HG03064 (cell line): Measurements from ENCODE around the gene ZNF775.

ENCODE experiments used
- ATAC-seq: cut with Tn5 transposase; IDR thresholded peaks from one replicate; pipeline ENCODE4 v1.9.1; 2021; ENCODE audit warnings: low read depth; ENCODE audit not compliant: unreplicated experiment

Gene ZNF775

DNA sequence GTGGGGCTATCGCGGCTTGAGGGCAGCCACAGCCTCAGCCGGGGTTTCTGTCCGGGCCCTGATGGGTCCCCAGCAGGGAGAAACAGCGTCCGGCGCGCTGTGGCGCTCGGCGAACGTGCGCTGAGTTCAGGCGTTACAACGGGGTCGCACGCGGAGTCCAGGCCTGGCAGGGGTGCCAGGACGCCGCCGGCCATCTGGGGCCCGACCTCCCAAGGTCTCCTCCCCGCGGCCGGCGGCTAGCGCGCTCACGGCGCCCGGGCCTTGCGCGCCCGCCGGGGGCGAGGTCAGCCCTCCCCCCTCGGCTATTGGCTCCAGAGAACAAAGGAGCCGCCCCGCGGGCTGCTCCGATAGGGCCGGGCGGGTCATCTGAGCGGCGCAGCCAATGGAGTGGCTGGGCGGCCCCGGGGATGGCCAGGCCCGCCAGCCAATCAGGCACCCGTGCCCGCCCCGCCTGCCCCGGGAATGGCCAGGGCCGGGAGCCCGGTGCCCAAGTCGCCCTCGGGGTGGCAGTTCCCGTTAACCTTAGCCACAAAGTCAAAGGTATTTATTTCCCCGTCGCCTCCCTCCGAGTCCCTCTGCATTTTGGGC is at the start of gene ZNF775:
Gene ZNF775, plus strand, starts transcription at position 478 of the 588 bp plus-strand sequence. CDS start 9,141 bp downstream, outside the sequence.
- ATAC-seq = peak; percentile 71

DNA sequence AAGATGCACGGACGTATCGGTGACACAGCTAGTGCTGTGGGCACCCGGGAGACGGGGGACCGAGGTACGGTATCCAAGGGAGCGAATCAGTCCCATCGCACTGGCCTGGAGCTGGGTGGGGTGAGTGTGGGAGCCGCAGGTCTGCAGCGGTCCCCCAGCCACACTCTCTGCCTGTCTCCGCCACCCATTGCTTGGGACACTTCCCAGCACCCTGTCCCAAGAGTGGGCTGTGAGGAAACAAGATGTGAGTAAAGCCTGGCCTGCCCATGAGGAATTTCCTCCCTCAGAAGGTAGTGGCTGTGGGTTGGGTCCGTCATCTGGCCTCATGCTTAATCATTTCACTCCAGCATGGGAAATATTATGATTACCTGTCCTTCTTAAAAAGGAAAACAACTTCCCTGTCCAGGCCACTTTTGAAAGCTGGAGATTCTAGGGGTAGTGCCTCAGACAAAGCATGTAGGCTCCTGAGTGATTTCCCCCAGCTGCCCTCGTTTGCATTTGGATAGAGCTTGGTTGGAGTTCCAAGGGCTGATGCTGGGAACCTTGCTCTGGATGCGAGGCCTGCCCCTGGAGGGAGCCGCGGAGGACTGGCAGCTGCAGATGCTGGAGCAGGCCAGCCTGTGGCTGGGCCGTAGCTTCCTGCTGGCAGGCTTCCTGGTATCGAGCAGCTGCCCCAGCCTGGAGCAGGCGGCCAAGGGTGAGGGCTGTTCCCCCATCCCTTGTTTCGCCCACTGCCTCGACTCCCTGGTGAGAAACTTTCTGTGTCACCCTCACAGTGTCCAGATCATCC is 49.6 kb upstream of the ZNF775 start:
- no peak for ATAC-seq

- ATAC-seq = no peak
Observed at GRCh38 chr7:150330211-150330885, 48.8 kb upstream of the ZNF775 start.

DNA sequence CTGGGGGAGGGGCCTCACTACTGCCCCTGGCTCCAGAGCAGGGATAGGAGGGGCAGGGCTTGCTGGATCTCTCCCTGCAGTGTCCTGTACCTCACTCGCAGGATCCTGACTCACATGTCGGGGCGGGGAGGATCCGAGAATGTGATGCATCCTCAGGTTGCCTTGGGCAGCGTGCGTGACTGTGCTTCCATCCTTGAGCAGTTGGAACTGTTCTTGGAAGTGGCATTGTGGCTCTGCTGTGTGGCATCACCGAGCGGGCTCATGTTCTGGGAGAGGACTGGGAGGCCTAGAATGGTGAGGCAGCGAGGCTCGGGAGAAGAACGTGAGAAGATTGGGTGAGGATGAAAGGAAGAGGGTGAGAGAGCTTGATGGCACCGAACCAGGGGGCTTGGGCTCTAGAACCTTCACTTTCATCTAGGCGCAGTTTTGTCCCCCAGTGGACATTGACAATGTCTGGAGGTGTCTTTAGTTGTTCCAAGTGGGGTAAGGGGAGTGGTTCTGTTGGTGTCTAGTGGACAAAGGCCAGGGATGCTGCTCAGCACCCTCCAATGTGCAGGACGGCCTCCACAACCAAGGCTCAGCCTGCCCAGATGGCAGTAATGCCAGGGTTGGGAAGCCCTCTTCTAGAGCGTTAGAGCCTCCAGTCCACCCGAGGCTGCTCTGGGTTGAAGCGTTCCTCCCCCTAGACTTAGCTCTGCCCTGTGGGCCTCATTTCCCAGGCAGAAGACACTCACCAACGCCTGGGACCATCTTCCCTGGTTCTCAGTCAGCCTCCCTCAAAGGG is 46.1 kb upstream of the ZNF775 start:
- no peak for ATAC-seq

DNA sequence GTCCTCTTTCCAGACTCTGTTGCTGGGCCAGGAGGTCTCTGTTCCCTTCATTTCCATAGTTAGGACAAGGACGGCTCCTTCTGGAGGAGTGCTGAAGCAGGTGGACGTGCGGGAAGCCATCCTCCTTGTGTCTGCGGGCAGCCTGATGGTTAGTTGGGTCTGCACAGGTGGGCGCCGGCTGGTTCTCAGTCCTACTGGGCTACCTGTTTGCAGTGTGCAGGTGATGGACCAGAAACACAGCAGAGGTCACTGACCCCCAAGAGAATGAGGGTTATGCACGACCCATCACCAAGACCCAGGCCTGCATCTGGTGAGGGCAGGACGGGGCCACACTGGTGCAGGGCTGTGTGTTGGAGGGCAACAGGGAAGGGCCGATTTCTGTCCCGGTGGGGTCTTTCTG is 45.5 kb upstream of the ZNF775 start:
- no peak for ATAC-seq

GRCh38 chr7:150334108-150334507 is 45.0 kb upstream of the ZNF775 start:
- ATAC-seq = no peak

DNA sequence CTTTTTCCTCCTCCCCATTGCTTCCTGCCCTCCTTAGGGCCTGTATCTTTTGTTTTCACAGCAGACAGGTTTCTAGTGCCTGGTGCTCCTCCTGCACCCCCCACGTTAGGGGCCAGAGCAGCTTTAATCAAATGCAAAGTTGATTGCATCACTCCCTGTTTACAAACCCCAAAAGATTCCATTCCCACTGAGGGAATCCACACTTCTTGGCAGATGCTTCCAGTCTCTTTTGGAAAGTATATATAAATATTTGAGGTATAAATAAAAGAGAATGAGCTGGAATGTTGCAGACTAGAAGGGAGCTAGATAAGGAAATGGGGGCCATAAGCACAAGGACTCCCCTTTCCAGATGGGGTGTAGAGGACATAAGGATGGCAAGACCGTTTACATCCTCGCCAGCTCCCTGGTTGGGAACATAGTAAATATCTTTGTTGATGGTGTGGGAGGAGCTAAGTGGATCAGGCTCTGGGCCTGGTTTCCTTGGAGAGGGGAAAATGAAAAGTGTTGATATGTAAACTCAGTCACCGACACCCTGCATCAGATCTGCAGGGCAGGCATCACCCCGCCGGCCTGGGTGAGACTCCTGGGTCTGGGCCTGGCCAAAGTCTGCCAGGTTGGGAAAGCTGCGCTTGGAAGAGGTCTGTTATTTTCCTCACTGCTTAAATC is 43.9 kb upstream of the ZNF775 start:
- ATAC-seq = no peak

GRCh38 chr7:150335774-150336112 is 43.4 kb upstream of the ZNF775 start:
- no peak for ATAC-seq

DNA sequence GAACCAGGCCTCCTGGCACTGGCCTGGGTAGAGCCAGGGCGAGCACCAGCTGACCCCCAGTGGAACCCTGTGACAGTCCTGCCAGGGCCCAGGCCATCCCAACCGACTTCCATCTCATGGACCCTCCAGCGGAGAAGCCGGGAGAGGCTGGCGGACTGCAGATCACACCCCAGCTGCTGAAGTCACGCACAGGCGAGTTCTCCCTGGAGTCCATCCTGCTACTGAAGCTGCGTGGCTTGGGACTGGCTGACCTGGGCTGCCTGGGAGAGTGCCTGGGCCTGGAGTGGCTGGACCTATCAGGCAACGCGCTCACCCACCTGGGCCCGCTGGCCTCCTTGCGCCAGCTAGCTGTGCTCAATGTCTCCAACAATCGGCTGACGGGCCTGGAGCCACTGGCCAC is 42.4 kb upstream of the ZNF775 start:
- no peak for ATAC-seq

DNA sequence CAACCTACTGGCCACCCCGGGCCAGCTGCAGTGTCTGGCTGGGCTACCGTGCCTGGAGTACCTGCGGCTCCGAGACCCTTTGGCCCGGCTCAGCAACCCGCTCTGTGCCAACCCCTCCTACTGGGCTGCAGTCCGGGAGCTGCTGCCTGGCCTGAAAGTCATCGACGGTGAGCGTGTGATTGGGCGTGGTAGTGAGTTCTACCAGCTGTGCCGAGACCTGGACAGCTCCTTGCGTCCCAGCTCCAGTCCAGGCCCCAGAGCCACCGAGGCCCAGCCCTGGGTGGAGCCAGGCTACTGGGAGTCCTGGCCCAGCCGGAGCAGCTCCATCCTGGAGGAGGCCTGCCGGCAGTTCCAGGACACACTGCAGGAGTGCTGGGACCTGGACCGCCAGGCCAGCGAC is 42.0 kb upstream of the ZNF775 start:
- no peak for ATAC-seq

DNA sequence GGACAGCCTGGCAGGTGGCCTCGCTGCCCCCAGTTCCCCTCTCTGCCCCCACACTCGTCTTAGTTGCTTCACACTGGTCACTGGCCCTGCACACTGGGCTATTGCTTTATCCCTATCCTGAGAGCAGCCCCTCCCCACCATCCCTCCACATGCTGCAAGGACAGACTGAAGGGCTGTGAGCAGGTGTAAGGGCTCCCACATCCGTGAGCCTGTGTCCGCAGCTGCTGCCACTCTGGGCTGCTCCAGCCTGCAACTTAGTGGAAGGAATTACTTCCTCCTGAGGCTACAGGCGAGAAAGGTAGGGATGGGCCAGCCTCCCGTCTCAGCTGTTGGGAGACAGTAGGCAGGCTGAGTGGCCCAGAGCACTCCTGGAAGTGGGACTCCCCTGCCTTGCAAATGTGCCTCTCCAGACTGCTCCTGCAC is 41.5 kb upstream of the ZNF775 start:
- no peak for ATAC-seq

GRCh38 chr7:150338166-150338829 is 40.8 kb upstream of the ZNF775 start:
- ATAC-seq = no peak

GRCh38 chr7:150339409-150339809 is 39.7 kb upstream of the ZNF775 start:
- no peak for ATAC-seq

GRCh38 chr7:150340024-150340749 is 38.9 kb upstream of the ZNF775 start:
- no peak for ATAC-seq

GRCh38 chr7:150340875-150341262 is 38.3 kb upstream of the ZNF775 start:
- ATAC-seq = no peak

- ATAC-seq = no peak
Observed at GRCh38 chr7:150341263-150342120, 37.6 kb upstream of the ZNF775 start, which contains the start of gene RARRES2. Gene RARRES2 (minus strand): TSS chr7:150341629. CDS start chr7:150340609, 1,020 bp downstream.

DNA sequence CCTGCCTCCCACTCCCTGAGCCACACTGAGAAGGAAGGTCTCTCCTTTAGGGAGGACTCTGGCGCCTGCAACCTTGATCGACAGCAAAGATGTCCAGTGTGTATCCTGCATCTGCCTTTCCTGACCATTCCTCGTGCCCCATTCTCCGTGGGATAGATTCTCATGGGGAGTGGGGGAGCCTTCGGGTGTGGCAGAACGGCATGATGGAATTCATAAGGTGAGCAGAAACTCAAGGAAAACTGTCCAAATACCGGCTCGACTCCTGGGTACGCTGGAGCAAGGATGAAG is 37.1 kb upstream of the ZNF775 start:
- no peak for ATAC-seq

GRCh38 chr7:150343225-150343624 is 35.9 kb upstream of the ZNF775 start:
- ATAC-seq = no peak

DNA sequence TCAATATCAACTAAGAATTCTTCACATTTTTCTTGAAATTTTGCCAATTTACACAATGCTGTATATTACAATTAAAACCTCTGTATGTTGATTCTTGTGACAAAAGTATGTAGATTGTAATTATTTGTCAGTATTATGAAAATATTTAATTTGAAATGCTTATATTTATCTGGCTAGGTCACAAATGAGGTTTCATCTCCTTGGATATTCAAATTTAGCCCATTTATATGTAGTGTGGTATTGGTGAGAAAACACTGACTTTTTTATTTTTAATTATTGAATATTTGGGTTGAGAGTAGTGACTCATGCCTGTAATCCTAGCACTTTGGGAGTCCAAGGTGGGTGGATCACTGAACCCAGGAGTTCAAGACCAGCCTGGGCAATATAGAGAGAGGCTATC is 34.8 kb upstream of the ZNF775 start:
- ATAC-seq = no peak
